Endothelial cell of umbilical vein (primary cell): ENCODE data around the gene LBHD2. TPM values are rescaled to one million over a fixed set of nuclear protein-coding genes. Genes with fewer than 3 reads are reported as not detected.
A peak's percentile ranks its signal among the peaks of the same experiment; 100 is the strongest.

Experiments used
- BruUV-seq: library from RNA; stranded (reverse); fragments of 400-500 nt; replicated peaks from 2 replicates; lab custom pipeline; 2021; lab: Mats Ljungman, UMichigan
- CTCF ChIA-PET: fragments of 300-600, 350-600 bp; sonication (Branson Sonifier 250); formaldehyde crosslinking; loops from one replicate; lab custom pipeline; 2021; ENCODE audit warnings: antibody characterized with exemption, inconsistent platforms; lab: Charles Lee
- POLR2A ChIA-PET: fragments of 300-600, 350-600 bp; sonication (Branson Sonifier 250); formaldehyde crosslinking; loops from one replicate; lab custom pipeline; 2021; ENCODE audit warnings: antibody characterized with exemption, inconsistent platforms; lab: Charles Lee
- DNase-seq: peaks from one replicate; pipeline ENCODE4 v3.0.0-alpha.2; 2011; ENCODE audit warnings: low read depth, low spot score
- FAIRE-seq: peaks from 2 replicates; lab custom pipeline; 2011; peaks lifted over from hg19 to GRCh38; lab: Jason Lieb, UNC
- H2AFZ ChIP-seq: 2 replicates; pipeline ENCODE4 v1.6.0; 2012; ENCODE audit warnings: low read depth, low read length, control low read depth, inconsistent platforms
- H3K27ac ChIP-seq: 2 replicates; pipeline ENCODE4 v1.5.1; 2011; ENCODE audit warnings: low read depth, mild to moderate bottlenecking, control low read depth, low read length, moderate library complexity; ENCODE audit not compliant: insufficient read depth
- H3K27me3 ChIP-seq, 2 experiments: 2 replicates each; pipeline versions ENCODE4 v1.6.0 to v1.6.1; 2011; ENCODE audit warnings: low read length in 2 of 2, mixed read lengths in 1 of 2; ENCODE audit not compliant: control insufficient read depth in 2 of 2, insufficient read depth in 2 of 2
- H3K36me3 ChIP-seq, 2 experiments: 2 replicates in 1 of 2; 3 replicates in 1 of 2; pipeline ENCODE4 v1.5.1; 2011; ENCODE audit warnings: low read length in 2 of 2, mild to moderate bottlenecking in 1 of 2, moderate library complexity in 1 of 2; ENCODE audit not compliant: control insufficient read depth in 2 of 2, insufficient read depth in 2 of 2; ENCODE audit errors: extremely low read depth in 1 of 2
- H3K4me1 ChIP-seq: 3 replicates; pipeline ENCODE4 v1.5.1; 2011; ENCODE audit warnings: mild to moderate bottlenecking, low read length; ENCODE audit not compliant: control insufficient read depth, insufficient read depth; ENCODE audit errors: extremely low read depth
- H3K4me2 ChIP-seq: 2 replicates; pipeline ENCODE4 v1.6.1; 2011; ENCODE audit warnings: low read length, control low read depth, mixed read lengths; ENCODE audit not compliant: insufficient read depth
- H3K4me3 ChIP-seq, 3 experiments: fragments of 200-600 bp in 1 of 3; sonication (generic), shearing (Covaris generic) in 1 of 3; replicated peaks in 1 of 3; 2 replicates each; pipeline ENCODE4 v1.5.1; 2011 to 2016; ENCODE audit warnings: control low read depth in 3 of 3, low read length in 3 of 3, mild to moderate bottlenecking in 2 of 3, inconsistent platforms in 1 of 3, low read depth in 1 of 3, moderate library complexity in 1 of 3; ENCODE audit not compliant: insufficient read depth in 1 of 3
- H3K79me2 ChIP-seq: 2 replicates; pipeline ENCODE4 v1.6.0; 2012; ENCODE audit warnings: low read length, inconsistent platforms; ENCODE audit not compliant: control insufficient read depth, insufficient read depth
- H3K9ac ChIP-seq: replicated peaks from 2 replicates; pipeline ENCODE3; 2011; ENCODE audit warnings: low read length, control low read depth; ENCODE audit not compliant: insufficient read depth; ENCODE audit errors: extremely low read depth
- H3K9me1 ChIP-seq: replicated peaks from 3 replicates; pipeline ENCODE4 v1.6.0; 2011; ENCODE audit warnings: mild to moderate bottlenecking, low read length; ENCODE audit not compliant: control insufficient read depth, insufficient read depth; ENCODE audit errors: extremely low read depth
- H3K9me3 ChIP-seq: replicated peaks from 2 replicates; pipeline ENCODE4 v1.5.1; 2012; ENCODE audit warnings: low read length, inconsistent platforms; ENCODE audit not compliant: control insufficient read depth, insufficient read depth
- H4K20me1 ChIP-seq: replicated peaks from 2 replicates; pipeline ENCODE3; 2011; ENCODE audit warnings: mild to moderate bottlenecking, low read length; ENCODE audit not compliant: control insufficient read depth, insufficient read depth; ENCODE audit errors: extremely low read depth
- CTCF ChIP-seq, 2 donors: IDR thresholded peaks; 1 replicate in 1 of 2; 2 replicates in 1 of 2; pipeline ENCODE4 v1.5.1; 2011; ENCODE audit warnings: low read length in 2 of 2, mild to moderate bottlenecking in 2 of 2, moderate library complexity in 2 of 2, control low read depth in 1 of 2, inconsistent platforms in 1 of 2, low read depth in 1 of 2; ENCODE audit not compliant: insufficient read depth in 1 of 2; ENCODE audit errors: extremely low read depth in 1 of 2
- FOS ChIP-seq: IDR thresholded peaks from 2 replicates; pipeline ENCODE4 v1.6.1; 2011; ENCODE audit warnings: mild to moderate bottlenecking, low read length, moderate library complexity, borderline replicate concordance; ENCODE audit not compliant: insufficient read depth
- JUN ChIP-seq: IDR thresholded peaks from 2 replicates; pipeline ENCODE4 v1.6.1; 2011; ENCODE audit warnings: borderline replicate concordance, low read depth; ENCODE audit not compliant: insufficient read length, insufficient read depth
- MAX ChIP-seq: IDR thresholded peaks from 2 replicates; pipeline ENCODE4 v1.6.1; 2011; ENCODE audit not compliant: insufficient read depth, insufficient read length
- MYC ChIP-seq: IDR thresholded peaks from one replicate; pipeline ENCODE4 v1.6.1; 2011; ENCODE audit warnings: mild to moderate bottlenecking, low read depth, low read length
- POLR2A ChIP-seq: IDR thresholded peaks from 2 replicates; pipeline ENCODE4 v1.6.1; 2012; ENCODE audit warnings: low read depth, mild to moderate bottlenecking, control low read depth, low read length
- POLR2AphosphoS5 ChIP-seq: IDR thresholded peaks from 2 replicates; pipeline ENCODE4 v1.6.1; 2012; ENCODE audit warnings: low read depth, mild to moderate bottlenecking, control low read depth, low read length, moderate library complexity; ENCODE audit not compliant: insufficient read depth
- dilution Hi-C: fragments of 300-500 bp; cut with MboI; formaldehyde crosslinking; loops from one replicate; pipeline ENCODE4 v1.15.0; 2019; ENCODE audit warnings: low sequenced_read_pairs; ENCODE audit not compliant: extremely low pct_ligation_motif_present
- intact Hi-C: fragments of 100-400 bp; cut with micrococcal nuclease; formaldehyde crosslinking; loops from one replicate; pipeline ENCODE4 v1.10.0; 2022
- polyA plus RNA-seq, 4 experiments: library from polyadenylated mRNA; depleted of rRNA in 3 of 4; stranded (reverse) in 3 of 4; unstranded in 1 of 4; fragments of >200 nt; gene quantifications; 2 replicates each; pipeline versions ENCODE4 v1.2.1 to v1.2.3, GENCODE V29; 2011 to 2012; ENCODE audit warnings: missing spikeins in 1 of 4
- total RNA-seq: library from RNA; stranded (reverse); gene quantifications from 2 replicates; pipeline ENCODE4 v1.2.3, GENCODE V29; 2021

Gene LBHD2
- total and polyA plus RNA-seq, 2 donors (not counting 3 experiments of a cell fraction or from before 2014, with no cell fraction given), result not detected

GRCh38 chr14:103066399-103066798 is 17.6 kb upstream of the LBHD2 start:
- peak; percentile 90 for DNase-seq
- no peaks in the 10 kb centered on the region for H3K9me1 ChIP-seq

More at GRCh38 chr14:103066399-103066798, 17.6 kb upstream of the LBHD2 start:
- Histone ChIP-seq H2AFZ (peak overlapping the region; percentile 0), H3K79me2 (no peaks in the 10 kb centered on the region), H3K9ac (no peak overlapping the region), H3K27me3 (no peaks in the 10 kb centered on the region), H3K27ac (peak overlapping the region; percentile 49), H3K36me3 (no peaks in the 10 kb centered on the region), H3K4me2 (peak overlapping the region; percentile 16), H3K9me3 (no peaks in the 10 kb centered on the region), H3K4me3 (no peak overlapping the region), H4K20me1 (no peaks in the 10 kb centered on the region), H3K4me1 (peaks cover 22% of the 10 kb centered on the region)
- intact Hi-C loops, result loop anchor here (1.0 kb wide), 2 partner anchors 9 to 10 kb away; no protein-coding TSS in a partner anchor
- BruUV-seq, result no TSS peak
- POLR2A ChIA-PET, result no interaction called here
- CTCF ChIA-PET, result interaction anchor here (0.5 to 1.3 kb wide), 3 partner anchors 8 to 34 kb away, joined by 3 to 5 read pairs (median 4); no protein-coding TSS in a partner anchor
- FAIRE-seq, result peak; percentile 99
- peak; percentile 82 for TF ChIP-seq FOS
- peak; percentile 91 for TF ChIP-seq POLR2AphosphoS5
- TF ChIP-seq MYC, result no peak
- no peak for TF ChIP-seq MAX
- no peak for TF ChIP-seq CTCF (IDR thresholded peaks at IDR 0.05; ENCODE audit: extremely low read depth in 1 of 2, insufficient read depth in 1 of 2, low read depth in 1 of 2, low read length in 2 of 2)
- TF ChIP-seq POLR2A, result peak; percentile 63
- peak; percentile 80 for TF ChIP-seq JUN
- dilution Hi-C loops, result no loop called here
